Gastroesophageal sphincter (tissue), 3 donors: ENCODE measurements around the gene SNX5.

Experiments used
- EP300 ChIP-seq: sonication (generic); formaldehyde crosslinking; IDR thresholded peaks from one replicate; pipeline ENCODE4 v1.6.1; 2017; ENCODE audit warnings: antibody characterized with exemption, mild to moderate bottlenecking
- POLR2A ChIP-seq, 2 donors: fragments of 450-650 bp; IDR thresholded peaks; one replicate each; pipeline ENCODE4 v1.6.1; 2017; ENCODE audit warnings: antibody characterized with exemption in 2 of 2, mild to moderate bottlenecking in 2 of 2, moderate library complexity in 1 of 2
- TF ChIP-seq, protein P1 (sequence below), 4 experiments: fragments of 200-600 bp in 2 of 4; fragments of 450-650 bp in 2 of 4; sonication (generic) in 1 of 4; IDR thresholded peaks; one replicate each; pipeline ENCODE4 v1.5.1; 2017 to 2019; ENCODE audit warnings: antibody characterized with exemption in 4 of 4, mild to moderate bottlenecking in 2 of 4, moderate library complexity in 2 of 4

DNA sequence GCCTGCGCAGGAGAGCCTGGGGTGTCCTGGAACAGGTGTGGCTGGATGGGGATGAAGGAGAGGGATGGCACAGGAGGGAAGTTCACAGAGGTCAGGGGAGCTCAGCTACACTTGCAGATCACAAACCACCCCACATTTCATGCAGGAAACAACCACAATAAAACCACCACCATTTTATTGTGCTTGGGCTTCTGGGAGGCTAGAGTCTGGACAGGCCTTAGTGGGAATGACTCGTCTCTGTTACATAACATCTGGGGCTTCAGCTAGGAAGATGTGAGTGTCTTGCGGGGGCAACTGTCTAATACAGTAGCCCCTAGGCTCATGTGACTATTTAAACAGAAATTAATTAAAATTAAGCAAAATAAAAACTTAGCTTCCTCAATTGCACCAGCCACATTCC, 33.4 kb downstream of the SNX5 start:
- TF ChIP-seq, protein P1, sequence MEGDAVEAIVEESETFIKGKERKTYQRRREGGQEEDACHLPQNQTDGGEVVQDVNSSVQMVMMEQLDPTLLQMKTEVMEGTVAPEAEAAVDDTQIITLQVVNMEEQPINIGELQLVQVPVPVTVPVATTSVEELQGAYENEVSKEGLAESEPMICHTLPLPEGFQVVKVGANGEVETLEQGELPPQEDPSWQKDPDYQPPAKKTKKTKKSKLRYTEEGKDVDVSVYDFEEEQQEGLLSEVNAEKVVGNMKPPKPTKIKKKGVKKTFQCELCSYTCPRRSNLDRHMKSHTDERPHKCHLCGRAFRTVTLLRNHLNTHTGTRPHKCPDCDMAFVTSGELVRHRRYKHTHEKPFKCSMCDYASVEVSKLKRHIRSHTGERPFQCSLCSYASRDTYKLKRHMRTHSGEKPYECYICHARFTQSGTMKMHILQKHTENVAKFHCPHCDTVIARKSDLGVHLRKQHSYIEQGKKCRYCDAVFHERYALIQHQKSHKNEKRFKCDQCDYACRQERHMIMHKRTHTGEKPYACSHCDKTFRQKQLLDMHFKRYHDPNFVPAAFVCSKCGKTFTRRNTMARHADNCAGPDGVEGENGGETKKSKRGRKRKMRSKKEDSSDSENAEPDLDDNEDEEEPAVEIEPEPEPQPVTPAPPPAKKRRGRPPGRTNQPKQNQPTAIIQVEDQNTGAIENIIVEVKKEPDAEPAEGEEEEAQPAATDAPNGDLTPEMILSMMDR (IDR thresholded peaks at IDR 0.05) = no peak
- TF ChIP-seq POLR2A (IDR thresholded peaks at IDR 0.05) (no peak), EP300 (no peak)
